Uterus (tissue), 2 donors: ENCODE measurements around the gene PML.

Experiments used
- CTCF ChIP-seq, 4 experiments: fragments of 200-600 bp in 2 of 4; fragments of 450-650 bp in 2 of 4; sonication (generic) in 2 of 4; IDR thresholded peaks; one replicate each; pipeline ENCODE4 v1.5.1; 2016 to 2019; ENCODE audit warnings: antibody characterized with exemption in 4 of 4, mild to moderate bottlenecking in 2 of 4, moderate library complexity in 1 of 4
- POLR2A ChIP-seq, 2 donors: fragments of 450-650 bp; IDR thresholded peaks; one replicate each; pipeline ENCODE4 v1.6.1; 2016; ENCODE audit warnings: antibody characterized with exemption in 2 of 2, mild to moderate bottlenecking in 1 of 2, moderate library complexity in 1 of 2

- TF ChIP-seq CTCF (IDR thresholded peaks at IDR 0.05) (no peak), POLR2A (IDR thresholded peaks at IDR 0.05) (no peak)
These were observed 7.8 kb upstream of the PML start for GRCh38 chr15:73986776-73987056.
